Natural killer cell (primary cell): ENCODE measurements around the gene RNF145. TPM values are rescaled to one million over a fixed set of nuclear protein-coding genes. Genes with fewer than 3 reads are reported as not detected.
"Not testable (repeated sequence)": the region's sequence is repeated elsewhere in the genome, so short reads cannot be mapped to it uniquely, and the experiment has no call there.

ENCODE experiments used
- ATAC-seq, 3 donors: fragments of 150-1000 bp in 2 of 3; fragments of 200-7000 bp in 1 of 3; cut with Tn5 transposase; 1 replicate in 1 of 3; 2 replicates in 2 of 3; pipeline ENCODE4 v1.10.0; 2021; ENCODE audit warnings: mild to moderate bottlenecking in 2 of 3, moderate library complexity in 2 of 3
- DNase-seq, 2 donors: peaks; one replicate each; pipeline versions ENCODE4 v3.0.0 to v3.0.0-alpha.2; 2013 to 2021; ENCODE audit warnings: mixed read lengths in 1 of 2
- H3K27ac ChIP-seq: one replicate; pipeline ENCODE4 v1.5.1; 2013; ENCODE audit warnings: mild to moderate bottlenecking, low read length
- H3K27me3 ChIP-seq: one replicate; pipeline ENCODE4 v1.6.1; 2013; ENCODE audit warnings: low read length; ENCODE audit not compliant: control insufficient read depth, insufficient read depth
- H3K36me3 ChIP-seq: one replicate; pipeline ENCODE4 v1.6.1; 2013; ENCODE audit warnings: low read length; ENCODE audit not compliant: control insufficient read depth, insufficient read depth
- H3K4me1 ChIP-seq: one replicate; pipeline ENCODE4 v1.6.1; 2013; ENCODE audit warnings: low read length; ENCODE audit not compliant: control insufficient read depth, insufficient read depth
- H3K4me3 ChIP-seq: one replicate; pipeline ENCODE4 v1.5.1; 2013; ENCODE audit warnings: low read length
- H3K9me3 ChIP-seq: one replicate; pipeline ENCODE4 v1.6.1; 2013; ENCODE audit warnings: low read length; ENCODE audit not compliant: control insufficient read depth, insufficient read depth
- H3K27ac Mint-ChIP-seq, 2 donors: one replicate each; pipeline ENCODE4 v1.8.0; 2022; ENCODE audit warnings: mild to moderate bottlenecking in 2 of 2, mixed read lengths in 2 of 2, moderate library complexity in 1 of 2
- H3K27me3 Mint-ChIP-seq, 2 donors: one replicate each; pipeline ENCODE4 v1.8.0; 2022; ENCODE audit warnings: low read depth in 2 of 2, mixed read lengths in 2 of 2
- H3K36me3 Mint-ChIP-seq: one replicate; pipeline ENCODE4 v1.8.0; 2022; ENCODE audit warnings: mixed read lengths
- H3K4me1 Mint-ChIP-seq, 2 donors: one replicate each; pipeline ENCODE4 v1.8.0; 2022; ENCODE audit warnings: mixed read lengths in 2 of 2
- H3K4me3 Mint-ChIP-seq: one replicate; pipeline ENCODE4 v1.8.0; 2022; ENCODE audit warnings: mild to moderate bottlenecking, moderate library complexity, mixed read lengths
- H3K9me3 Mint-ChIP-seq, 2 donors: one replicate each; pipeline ENCODE4 v1.8.0; 2022; ENCODE audit warnings: mixed read lengths in 2 of 2
- CTCF ChIP-seq: fragments of 200-600 bp; IDR thresholded peaks from one replicate; pipeline ENCODE4 v1.8.0; 2022; ENCODE audit warnings: antibody characterized with exemption
- WGBS: methylation state at CpG from one replicate; pipeline ENCODE4 v1.1.7; 2013; ENCODE audit warnings: missing lambda C conversion rate; ENCODE audit not compliant: insufficient coverage; 5-methylcytosine and 5-hydroxymethylcytosine counted together
- intact Hi-C: fragments of 100-400 bp; cut with micrococcal nuclease; formaldehyde crosslinking; loops from one replicate; pipeline ENCODE4 v1.14.2; 2022
- total RNA-seq, 4 donors: library from RNA; stranded (reverse); fragments of 120-200 nt in 1 of 4; gene quantifications; one replicate each; pipeline versions ENCODE4 v1.2.3 to v1.2.4, GENCODE V29; 2013 to 2022

Gene RNF145
- total RNA-seq, 3 donors from 2014 or later (not counting 1 experiment from before 2014, with no cell fraction given) = 29.8 to 40.4 (median 38.4) TPM

GRCh38 chr5:159152876-159153275 lies 56.5 kb downstream of the RNF145 start:
- Mint-ChIP-seq H3K9me3 (no peaks in the 10 kb centered on the region), H3K4me3 (no peak overlapping the region), H3K36me3 (peaks cover under 1% of the 10 kb centered on the region), H3K27me3 (peaks cover 3 to 24% of the 10 kb centered on the region in 2 donors), H3K27ac (no peak overlapping the region), H3K4me1 (peaks cover 10 to 12% of the 10 kb centered on the region in 2 donors)
- no peak overlapping the region for H3K27ac ChIP-seq
- peaks cover 7% of the 10 kb centered on the region for H3K36me3 ChIP-seq
- no CpG with 5 or more reads among the region's 2 CpGs for WGBS
- H3K9me3 ChIP-seq = no peaks in the 10 kb centered on the region
- H3K27me3 ChIP-seq = no peaks in the 10 kb centered on the region
- ATAC-seq (no peak), DNase-seq (no peak)
- no peak overlapping the region for H3K4me3 ChIP-seq
- peaks cover 4% of the 10 kb centered on the region for H3K4me1 ChIP-seq
- intact Hi-C loops = no loop called here
- no peak for TF ChIP-seq CTCF

DNA sequence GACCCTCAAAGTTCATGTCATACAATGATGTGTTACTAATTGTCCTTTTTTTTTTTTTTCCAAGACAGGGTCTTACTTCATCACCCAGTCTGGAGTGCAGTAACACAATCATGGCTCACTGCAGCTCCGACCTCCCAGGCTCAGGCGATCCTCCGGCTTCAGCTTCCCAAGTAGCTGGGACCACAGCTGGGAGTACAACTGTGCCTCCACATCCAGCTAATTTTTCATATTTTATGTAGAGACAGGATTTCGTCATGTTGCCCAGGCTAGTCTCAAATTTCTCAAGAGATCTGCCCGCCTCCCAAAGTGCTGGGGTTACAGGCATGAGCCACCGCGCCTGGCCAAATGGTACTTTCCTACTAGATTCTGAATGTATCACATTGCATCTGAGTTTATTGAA lies 60.3 kb downstream of the RNF145 start:
- ATAC-seq (no peak), DNase-seq (no peak)
- no peak overlapping the region for H3K4me3 ChIP-seq
- no peak overlapping the region for H3K27ac ChIP-seq
- no peaks in the 10 kb centered on the region for H3K4me1 Mint-ChIP-seq
- H3K36me3 Mint-ChIP-seq = no peaks in the 10 kb centered on the region
- no peaks in the 10 kb centered on the region for H3K9me3 ChIP-seq
- intact Hi-C loops = no loop called here
- no peaks in the 10 kb centered on the region for H3K9me3 Mint-ChIP-seq
- H3K27me3 ChIP-seq = no peaks in the 10 kb centered on the region
- TF ChIP-seq CTCF = no peak
- H3K4me3 Mint-ChIP-seq = no peak overlapping the region
- peaks cover 6 to 36% of the 10 kb centered on the region in 2 donors for H3K27me3 Mint-ChIP-seq
- no peaks in the 10 kb centered on the region for H3K36me3 ChIP-seq
- WGBS = 96% methylated on average over 7 of the region's 7 CpGs
- no peaks in the 10 kb centered on the region for H3K4me1 ChIP-seq
- H3K27ac Mint-ChIP-seq = no peak overlapping the region

- Histone ChIP-seq H3K4me3 (no peak overlapping the region), H3K36me3 (no peaks in the 10 kb centered on the region), H3K4me1 (no peaks in the 10 kb centered on the region), H3K9me3 (no peaks in the 10 kb centered on the region), H3K27ac (no peak overlapping the region), H3K27me3 (no peaks in the 10 kb centered on the region)
- H3K9me3 Mint-ChIP-seq = no peaks in the 10 kb centered on the region
- H3K4me1 Mint-ChIP-seq = no peaks in the 10 kb centered on the region
- intact Hi-C loops = no loop called here
- H3K27me3 Mint-ChIP-seq = peaks cover 10 to 43% of the 10 kb centered on the region in 2 donors
- ATAC-seq = no peak
- no CpG with 5 or more reads among the region's 1 CpG for WGBS
- H3K4me3 Mint-ChIP-seq = no peak overlapping the region
- no peak for TF ChIP-seq CTCF
- DNase-seq = no peak
- H3K27ac Mint-ChIP-seq = no peak overlapping the region
- H3K36me3 Mint-ChIP-seq = no peaks in the 10 kb centered on the region
Observed at GRCh38 chr5:159147976-159148375, 61.4 kb downstream of the RNF145 start.

DNA sequence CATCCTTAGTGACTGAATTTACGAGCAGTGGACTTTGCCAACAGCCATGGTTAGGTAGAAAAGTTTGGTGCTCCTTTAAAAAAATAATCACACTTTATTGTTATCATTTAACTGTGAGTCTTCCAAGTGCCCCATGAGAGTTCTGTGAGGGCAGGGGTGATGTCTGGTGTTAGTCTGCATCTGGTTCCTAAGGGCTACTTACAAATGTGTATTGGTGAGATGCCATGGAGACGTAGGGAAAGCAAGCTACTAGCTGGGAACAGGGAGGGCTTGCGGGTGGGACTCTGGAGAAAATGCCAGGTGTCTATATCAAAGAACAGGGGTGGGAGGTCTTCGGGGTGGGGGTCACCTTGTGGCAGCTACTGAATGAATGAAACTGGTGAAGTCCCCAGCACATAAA lies 62.5 kb downstream of the RNF145 start:
- H3K4me1 Mint-ChIP-seq = no peaks in the 10 kb centered on the region

GRCh38 chr5:159145160-159145559 lies 64.2 kb downstream of the RNF145 start:
- H3K27me3 ChIP-seq, ATAC-seq, H3K4me3 ChIP-seq, H3K9me3 ChIP-seq, H3K4me3 Mint-ChIP-seq, H3K9me3 Mint-ChIP-seq, H3K36me3 Mint-ChIP-seq, H3K27ac Mint-ChIP-seq, H3K4me1 Mint-ChIP-seq, H3K36me3 ChIP-seq, H3K4me1 ChIP-seq, intact Hi-C loops, DNase-seq, H3K27ac ChIP-seq: not testable (repeated sequence)
- WGBS = no CpG with 5 or more reads among the region's 1 CpG
- peaks cover 23 to 47% of the 10 kb centered on the region in 2 donors for H3K27me3 Mint-ChIP-seq

More for the DNA sequence above, 62.5 kb downstream of the RNF145 start:
- Histone ChIP-seq H3K27ac (no peak overlapping the region), H3K36me3 (no peaks in the 10 kb centered on the region), H3K4me3 (no peak overlapping the region), H3K4me1 (no peaks in the 10 kb centered on the region), H3K27me3 (no peaks in the 10 kb centered on the region), H3K9me3 (no peaks in the 10 kb centered on the region)
- no peak for ATAC-seq
- no peak overlapping the region for H3K4me3 Mint-ChIP-seq
- no peaks in the 10 kb centered on the region for H3K36me3 Mint-ChIP-seq
- DNase-seq = no peak
- intact Hi-C loops = no loop called here
- H3K9me3 Mint-ChIP-seq = no peaks in the 10 kb centered on the region
- H3K27me3 Mint-ChIP-seq = peaks cover 19 to 54% of the 10 kb centered on the region in 2 donors
- 94% methylated on average over 3 of the region's 4 CpGs for WGBS
- no peak overlapping the region for H3K27ac Mint-ChIP-seq
- TF ChIP-seq CTCF = no peak
